Measurements from ENCODE around the gene RASA3. TPM values are rescaled to one million over a fixed set of nuclear protein-coding genes. Genes with fewer than 3 reads are reported as not detected.
A peak's percentile ranks its signal among the peaks of the same experiment; 100 is the strongest.

RASA3 gene
- total RNA-seq, 1 experiment from 2014 or later: 0.56 TPM

- Histone ChIP-seq H2AFZ (ENCODE audit: low read length) (no peak overlapping the region), H3K9ac (ENCODE audit: low read length) (no peak overlapping the region), H3K27ac (ENCODE audit: low read length) (no peak overlapping the region), H3K9me3 (ENCODE audit: low read length) (no peaks in the 10 kb centered on the region; the same call in 1 of the 2 replicates), H3K79me2 (ENCODE audit: low read length) (no peaks in the 10 kb centered on the region), H4K20me1 (ENCODE audit: insufficient read depth, low read depth, low read length) (no peaks in the 10 kb centered on the region), H3K9me2 (replicated peaks; ENCODE audit: insufficient read depth, low read length) (no peaks in the 10 kb centered on the region), H3K36me3 (ENCODE audit: insufficient read depth, low read length) (no peaks in the 10 kb centered on the region; the same call in 1 of the 2 replicates), H3K4me2 (ENCODE audit: low read depth, low read length, poor library complexity, severe bottlenecking) (no peak overlapping the region), H3K4me3 (ENCODE audit: low read length) (no peak overlapping the region), H3K4me1 (ENCODE audit: low read length) (peaks cover 4% of the 10 kb centered on the region), H3K27me3 (ENCODE audit: low read length) (no peaks in the 10 kb centered on the region)
- no peak for DNase-seq
Observed at GRCh38 chr13:113952983-113953520, 179.4 kb downstream of the RASA3 start.

DNA sequence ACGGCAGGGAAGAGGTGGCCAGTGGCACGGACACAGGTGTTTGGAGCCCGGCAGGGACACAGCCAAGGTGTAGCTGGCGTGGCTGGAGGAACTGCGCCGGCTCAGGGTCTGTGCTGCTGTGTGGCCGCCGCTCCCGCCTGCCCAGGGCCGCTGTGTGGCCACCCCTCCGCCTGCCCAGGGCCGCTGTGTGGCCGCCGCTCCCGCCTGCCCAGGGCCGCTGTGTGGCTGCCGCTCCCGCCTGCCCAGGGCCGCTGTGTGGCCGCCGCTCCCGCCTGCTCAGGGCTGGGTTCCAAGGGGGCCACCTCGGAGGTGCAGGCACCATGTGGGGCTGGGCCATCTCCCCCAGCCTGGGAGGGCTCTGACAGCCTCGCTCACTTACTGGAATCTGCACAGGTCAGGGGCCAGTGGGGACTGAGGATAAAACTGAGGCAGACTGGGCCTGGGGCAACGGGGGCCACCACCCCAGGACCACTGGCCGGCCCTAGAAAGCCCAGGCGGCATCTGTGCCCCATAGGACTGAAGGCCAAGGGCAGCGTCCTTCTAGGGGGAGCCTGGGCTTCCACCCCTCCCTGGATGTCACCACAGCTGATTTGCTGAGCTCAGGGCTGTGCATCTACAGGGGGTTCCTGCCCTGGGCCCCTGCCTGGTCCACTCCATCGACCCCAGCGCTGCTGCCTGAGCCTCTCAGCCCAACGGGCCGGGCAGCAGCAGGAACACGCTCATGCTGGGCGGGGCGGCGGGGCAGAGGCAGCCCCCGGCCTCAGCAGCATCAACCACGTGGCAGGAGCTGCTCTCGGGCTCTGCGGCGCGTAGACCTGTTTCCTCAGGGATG lies 180.1 kb downstream of the RASA3 start:
- DNase-seq: no peak
- Histone ChIP-seq H3K79me2 (ENCODE audit: low read length) (no peaks in the 10 kb centered on the region), H3K9me2 (replicated peaks; ENCODE audit: insufficient read depth, low read length) (no peaks in the 10 kb centered on the region), H3K36me3 (ENCODE audit: insufficient read depth, low read length) (no peaks in the 10 kb centered on the region; the same call in 1 of the 2 replicates), H3K9me3 (ENCODE audit: low read length) (no peaks in the 10 kb centered on the region; the same call in 1 of the 2 replicates), H3K4me2 (ENCODE audit: low read depth, low read length, poor library complexity, severe bottlenecking) (no peak overlapping the region), H3K27ac (ENCODE audit: low read length) (no peak overlapping the region), H3K27me3 (ENCODE audit: low read length) (no peaks in the 10 kb centered on the region), H3K9ac (ENCODE audit: low read length) (no peak overlapping the region), H4K20me1 (ENCODE audit: insufficient read depth, low read depth, low read length) (no peaks in the 10 kb centered on the region), H3K4me1 (ENCODE audit: low read length) (peaks cover 8% of the 10 kb centered on the region), H2AFZ (ENCODE audit: low read length) (no peak overlapping the region), H3K4me3 (ENCODE audit: low read length) (no peak overlapping the region)

GRCh38 chr13:113951246-113951999 lies 181.0 kb downstream of the RASA3 start:
- Histone ChIP-seq H3K4me3 (ENCODE audit: low read length) (no peak overlapping the region), H3K9ac (ENCODE audit: low read length) (no peak overlapping the region), H3K4me2 (ENCODE audit: low read depth, low read length, poor library complexity, severe bottlenecking) (no peak overlapping the region), H3K9me2 (replicated peaks; ENCODE audit: insufficient read depth, low read length) (no peaks in the 10 kb centered on the region), H3K27ac (ENCODE audit: low read length) (no peak overlapping the region), H3K4me1 (ENCODE audit: low read length) (peaks cover 8% of the 10 kb centered on the region), H4K20me1 (ENCODE audit: insufficient read depth, low read depth, low read length) (no peaks in the 10 kb centered on the region), H3K79me2 (ENCODE audit: low read length) (no peaks in the 10 kb centered on the region), H3K9me3 (ENCODE audit: low read length) (no peaks in the 10 kb centered on the region; the same call in 1 of the 2 replicates), H3K27me3 (ENCODE audit: low read length) (no peaks in the 10 kb centered on the region), H3K36me3 (ENCODE audit: insufficient read depth, low read length) (no peaks in the 10 kb centered on the region; the same call in 1 of the 2 replicates), H2AFZ (ENCODE audit: low read length) (no peak overlapping the region)
- peak; percentile 88 for DNase-seq

- H4K20me1 ChIP-seq (ENCODE audit: insufficient read depth, low read depth, low read length): no peaks in the 10 kb centered on the region
- no peaks in the 10 kb centered on the region for H3K9me3 ChIP-seq (ENCODE audit: low read length)
- H3K4me3 ChIP-seq (ENCODE audit: low read length): no peak overlapping the region
- peaks cover 8% of the 10 kb centered on the region for H3K4me1 ChIP-seq (ENCODE audit: low read length)
- no peak overlapping the region for H2AFZ ChIP-seq (ENCODE audit: low read length)
- H3K36me3 ChIP-seq (ENCODE audit: insufficient read depth, low read length): no peaks in the 10 kb centered on the region; the same call in 1 of the 2 replicates
- no peak overlapping the region for H3K27ac ChIP-seq (ENCODE audit: low read length)
- no peaks in the 10 kb centered on the region for H3K9me2 ChIP-seq (replicated peaks; ENCODE audit: insufficient read depth, low read length)
- no peaks in the 10 kb centered on the region for H3K27me3 ChIP-seq (ENCODE audit: low read length)
- no peak overlapping the region for H3K9ac ChIP-seq (ENCODE audit: low read length)
- H3K4me2 ChIP-seq (ENCODE audit: low read depth, low read length, poor library complexity, severe bottlenecking): no peak overlapping the region
- H3K79me2 ChIP-seq (ENCODE audit: low read length): no peaks in the 10 kb centered on the region
- DNase-seq: no peak
Observed at GRCh38 chr13:113950451-113951245, 181.8 kb downstream of the RASA3 start.

DNA sequence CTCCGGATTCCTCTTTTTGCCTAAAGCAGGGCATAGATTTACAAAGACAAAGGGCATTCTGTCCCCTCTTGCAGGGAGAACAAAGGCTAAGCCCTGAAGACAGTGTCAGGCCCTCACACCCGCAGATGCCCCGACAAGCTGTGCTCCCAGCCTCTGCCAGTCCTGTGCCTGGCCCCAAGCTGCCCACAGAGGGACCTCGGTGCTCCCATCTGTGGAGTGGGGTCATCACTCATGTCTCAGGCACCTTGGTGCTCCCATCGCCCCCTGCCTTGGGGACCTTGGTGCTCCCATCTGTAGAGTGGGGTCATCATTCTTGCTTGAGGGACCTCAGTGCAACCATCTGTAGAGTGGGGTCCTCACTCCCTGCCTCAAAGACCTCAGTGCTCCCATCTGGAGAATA lies 182.9 kb downstream of the RASA3 start:
- Histone ChIP-seq H3K4me1 (ENCODE audit: low read length) (peaks cover 8% of the 10 kb centered on the region), H4K20me1 (ENCODE audit: insufficient read depth, low read depth, low read length) (no peaks in the 10 kb centered on the region), H3K9ac (ENCODE audit: low read length) (no peak overlapping the region), H3K36me3 (ENCODE audit: insufficient read depth, low read length) (no peaks in the 10 kb centered on the region), H3K9me2 (replicated peaks; ENCODE audit: insufficient read depth, low read length) (no peaks in the 10 kb centered on the region), H3K79me2 (ENCODE audit: low read length) (no peaks in the 10 kb centered on the region), H3K27me3 (ENCODE audit: low read length) (no peaks in the 10 kb centered on the region), H3K4me2 (ENCODE audit: low read depth, low read length, poor library complexity, severe bottlenecking) (no peak overlapping the region), H3K9me3 (ENCODE audit: low read length) (no peaks in the 10 kb centered on the region), H2AFZ (ENCODE audit: low read length) (no peak overlapping the region), H3K4me3 (ENCODE audit: low read length) (no peak overlapping the region), H3K27ac (ENCODE audit: low read length) (no peak overlapping the region)
- no peak for DNase-seq

DNA sequence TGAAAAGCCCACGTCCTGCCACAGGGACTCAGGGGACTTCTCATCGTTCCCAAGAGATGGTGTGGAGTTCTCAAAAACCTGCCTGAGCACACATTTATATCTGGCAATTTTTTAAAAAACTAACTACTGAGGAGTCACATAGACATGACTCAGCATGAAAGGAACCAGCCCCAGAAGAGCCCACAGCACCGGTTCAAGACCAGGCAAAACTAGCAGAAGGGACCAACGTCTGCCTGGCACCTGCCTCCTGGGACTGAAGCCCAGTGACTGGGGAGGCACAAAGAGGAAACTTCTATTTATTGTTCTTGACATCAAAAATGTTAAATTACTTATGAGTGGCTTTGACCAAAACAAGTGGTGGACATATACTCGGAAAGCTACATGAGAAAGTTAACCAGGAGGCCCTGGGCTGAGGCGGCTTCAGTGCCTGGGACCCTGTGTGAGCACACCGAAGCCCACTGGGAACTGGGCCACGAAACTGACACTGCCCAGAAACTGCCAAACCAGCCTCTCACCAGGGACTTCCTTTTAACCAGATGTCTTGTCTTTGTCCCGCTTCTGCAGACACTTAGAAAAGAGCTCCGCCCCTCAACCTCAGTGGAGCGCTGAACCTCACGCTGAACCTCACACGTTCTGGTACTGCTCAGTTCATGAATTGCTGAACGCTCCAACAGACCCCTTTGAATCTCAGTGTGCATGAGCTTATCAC lies 184.2 kb downstream of the RASA3 start:
- H3K27me3 ChIP-seq (ENCODE audit: low read length): no peaks in the 10 kb centered on the region
- no peaks in the 10 kb centered on the region for H3K36me3 ChIP-seq (ENCODE audit: insufficient read depth, low read length)
- no peaks in the 10 kb centered on the region for H3K9me3 ChIP-seq (ENCODE audit: low read length)
- H3K27ac ChIP-seq (ENCODE audit: low read length): no peak overlapping the region
- H3K4me1 ChIP-seq (ENCODE audit: low read length): peaks cover 8% of the 10 kb centered on the region
- DNase-seq: peak; percentile 58
- H3K9ac ChIP-seq (ENCODE audit: low read length): no peak overlapping the region
- no peak overlapping the region for H2AFZ ChIP-seq (ENCODE audit: low read length)
- H3K9me2 ChIP-seq (replicated peaks; ENCODE audit: insufficient read depth, low read length): no peaks in the 10 kb centered on the region
- H3K4me3 ChIP-seq (ENCODE audit: low read length): no peak overlapping the region
- H3K79me2 ChIP-seq (ENCODE audit: low read length): no peaks in the 10 kb centered on the region
- H4K20me1 ChIP-seq (ENCODE audit: insufficient read depth, low read depth, low read length): no peaks in the 10 kb centered on the region
- no peak overlapping the region for H3K4me2 ChIP-seq (ENCODE audit: low read depth, low read length, poor library complexity, severe bottlenecking)

- Histone ChIP-seq H2AFZ (ENCODE audit: low read length) (no peak overlapping the region), H3K9me2 (replicated peaks; ENCODE audit: insufficient read depth, low read length) (no peaks in the 10 kb centered on the region), H4K20me1 (ENCODE audit: insufficient read depth, low read depth, low read length) (no peaks in the 10 kb centered on the region), H3K79me2 (ENCODE audit: low read length) (no peaks in the 10 kb centered on the region), H3K4me1 (ENCODE audit: low read length) (peaks cover 8% of the 10 kb centered on the region), H3K4me2 (ENCODE audit: low read depth, low read length, poor library complexity, severe bottlenecking) (no peak overlapping the region), H3K36me3 (ENCODE audit: insufficient read depth, low read length) (no peaks in the 10 kb centered on the region), H3K9me3 (ENCODE audit: low read length) (no peaks in the 10 kb centered on the region), H3K4me3 (ENCODE audit: low read length) (no peak overlapping the region), H3K9ac (ENCODE audit: low read length) (no peak overlapping the region), H3K27me3 (ENCODE audit: low read length) (no peaks in the 10 kb centered on the region), H3K27ac (ENCODE audit: low read length) (no peak overlapping the region)
- no peak for DNase-seq
Observed at GRCh38 chr13:113947311-113948033, 185.0 kb downstream of the RASA3 start.
